Adrenal gland (tissue), 5 donors: ENCODE results near the gene HBP1.

ENCODE experiments used
- POLR2A ChIP-seq, 2 donors: fragments of 450-650 bp; IDR thresholded peaks; one replicate each; pipeline ENCODE4 v1.6.1; 2017; ENCODE audit warnings: antibody characterized with exemption in 2 of 2, mild to moderate bottlenecking in 2 of 2, moderate library complexity in 1 of 2
- TF ChIP-seq, protein P1 (sequence below), 6 experiments: fragments of 450-650 bp in 4 of 6; fragments of 200-600 bp in 2 of 6; sonication (generic) in 1 of 6; IDR thresholded peaks; 1 replicate in 5 of 6; 2 replicates in 1 of 6; pipeline versions ENCODE4 v1.5.1 to v1.8.0; 2016 to 2021; ENCODE audit warnings: antibody characterized with exemption in 6 of 6, mild to moderate bottlenecking in 2 of 6, moderate library complexity in 1 of 6
- donor health status: DM: no; HTN: no; CAD: no.

DNA sequence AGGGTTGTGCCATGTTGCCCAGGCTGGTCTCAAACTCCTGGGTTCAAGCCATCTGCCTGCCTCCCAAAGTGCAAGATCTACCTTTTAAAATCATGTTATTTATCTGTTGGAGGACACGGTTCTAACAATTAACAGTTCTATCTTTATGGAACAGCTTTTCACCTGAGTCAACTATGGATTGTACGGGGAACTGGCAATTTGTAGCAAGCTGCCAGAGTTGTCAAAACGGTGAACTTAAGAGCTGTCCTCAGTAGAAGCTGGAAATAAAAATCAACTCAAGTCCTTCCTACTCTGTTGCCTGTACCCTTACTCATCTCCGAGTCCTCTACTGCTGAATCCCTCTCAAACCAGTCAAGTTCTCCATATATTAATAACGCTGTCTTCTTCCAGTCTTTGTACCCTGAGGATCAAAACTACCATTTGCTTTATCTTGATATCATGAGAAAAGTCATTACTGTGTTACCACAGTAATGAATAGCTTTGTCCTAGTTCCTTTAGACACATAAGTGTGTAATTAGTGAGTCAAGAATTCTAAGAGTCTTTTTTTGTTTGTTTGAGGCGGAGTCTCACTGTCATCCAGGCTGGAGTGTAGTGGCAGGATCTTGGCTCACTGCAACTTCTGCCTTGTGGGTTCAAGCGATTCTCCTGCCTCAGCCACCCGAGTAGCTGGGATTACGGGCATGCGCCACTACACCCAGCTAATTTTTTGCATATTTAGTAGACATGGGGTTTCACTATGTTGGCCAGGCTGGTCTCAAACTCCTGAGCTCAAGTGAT, 28.2 kb downstream of the HBP1 start:
- TF ChIP-seq, protein P1, sequence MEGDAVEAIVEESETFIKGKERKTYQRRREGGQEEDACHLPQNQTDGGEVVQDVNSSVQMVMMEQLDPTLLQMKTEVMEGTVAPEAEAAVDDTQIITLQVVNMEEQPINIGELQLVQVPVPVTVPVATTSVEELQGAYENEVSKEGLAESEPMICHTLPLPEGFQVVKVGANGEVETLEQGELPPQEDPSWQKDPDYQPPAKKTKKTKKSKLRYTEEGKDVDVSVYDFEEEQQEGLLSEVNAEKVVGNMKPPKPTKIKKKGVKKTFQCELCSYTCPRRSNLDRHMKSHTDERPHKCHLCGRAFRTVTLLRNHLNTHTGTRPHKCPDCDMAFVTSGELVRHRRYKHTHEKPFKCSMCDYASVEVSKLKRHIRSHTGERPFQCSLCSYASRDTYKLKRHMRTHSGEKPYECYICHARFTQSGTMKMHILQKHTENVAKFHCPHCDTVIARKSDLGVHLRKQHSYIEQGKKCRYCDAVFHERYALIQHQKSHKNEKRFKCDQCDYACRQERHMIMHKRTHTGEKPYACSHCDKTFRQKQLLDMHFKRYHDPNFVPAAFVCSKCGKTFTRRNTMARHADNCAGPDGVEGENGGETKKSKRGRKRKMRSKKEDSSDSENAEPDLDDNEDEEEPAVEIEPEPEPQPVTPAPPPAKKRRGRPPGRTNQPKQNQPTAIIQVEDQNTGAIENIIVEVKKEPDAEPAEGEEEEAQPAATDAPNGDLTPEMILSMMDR (IDR thresholded peaks at IDR 0.05), result no peak
- TF ChIP-seq POLR2A (IDR thresholded peaks at IDR 0.05), result no peak
